ENCODE measurements around the gene ATP5F1A. TPM values are rescaled to one million over a fixed set of nuclear protein-coding genes. Genes with fewer than 3 reads are reported as not detected.

ATP5F1A gene
- total RNA-seq, 2 donors from 2014 or later, result 1,001 to 1,121 TPM

Other genes starting within 250 kb of the ATP5F1A start
- 10 to 100 TPM; 19.5 to 23.3 TPM for gene EPG5, start 131.0 kb downstream of the ATP5F1A start, total RNA-seq
- gene PSTPIP2, start 26.0 kb downstream of the ATP5F1A start, total RNA-seq, result 1 to 10 TPM; 2.5 to 3.2 TPM
- gene HAUS1, start 6.1 kb upstream of the ATP5F1A start, total RNA-seq, result 1 to 10 TPM; 7.6 to 8.5 TPM